SU-DHL-6 (cell line): ENCODE data around the gene IMMT.

ENCODE experiments used
- H2AFZ ChIP-seq: fragments of 200-600 bp; sonication (generic); 2 replicates; pipeline ENCODE4 v1.6.1; 2014; ENCODE audit warnings: low read depth, mild to moderate bottlenecking, moderate library complexity, mixed read lengths, antibody characterized with exemption, low read length; ENCODE audit not compliant: severe bottlenecking
- H3F3A ChIP-seq: fragments of 200-600 bp; shearing (Covaris generic); 2 replicates; pipeline ENCODE4 v1.6.0; 2016; ENCODE audit warnings: antibody characterized with exemption, mild to moderate bottlenecking; ENCODE audit not compliant: insufficient read depth
- H3K27ac ChIP-seq: fragments of 200-600 bp; sonication (generic); 2 replicates; pipeline ENCODE4 v1.5.1; 2016; ENCODE audit warnings: low read depth, mild to moderate bottlenecking, low read length, moderate library complexity, mixed read lengths
- H3K27me3 ChIP-seq: fragments of 200-600 bp; sonication (generic), shearing (Covaris generic); 2 replicates; pipeline ENCODE4 v1.6.0; 2014; ENCODE audit warnings: mild to moderate bottlenecking, low read length
- H3K36me3 ChIP-seq: fragments of 200-600 bp; sonication (generic); 2 replicates; pipeline ENCODE4 v1.6.1; 2014; ENCODE audit warnings: mild to moderate bottlenecking, low read length, mixed read lengths
- H3K4me2 ChIP-seq: fragments of 300-600, 200-600 bp; shearing (Covaris generic), sonication (generic); 2 replicates; pipeline ENCODE4 v1.6.0; 2014; ENCODE audit warnings: low read length, low read depth, mild to moderate bottlenecking; ENCODE audit not compliant: poor library complexity, severe bottlenecking
- H3K4me3 ChIP-seq: fragments of 200-600 bp; sonication (generic); 2 replicates; pipeline ENCODE4 v1.5.1; 2014; ENCODE audit warnings: antibody characterized with exemption, low read length, mild to moderate bottlenecking, mixed read lengths; ENCODE audit not compliant: insufficient read depth, poor library complexity, severe bottlenecking
- H3K79me2 ChIP-seq: fragments of 200-600 bp; sonication (generic); 2 replicates; pipeline ENCODE4 v1.6.1; 2014; ENCODE audit warnings: mild to moderate bottlenecking, low read length, moderate library complexity; ENCODE audit not compliant: insufficient read depth
- H3K9ac ChIP-seq: fragments of 200-600 bp; sonication (generic); 2 replicates; pipeline ENCODE4 v1.7.0; 2014; ENCODE audit warnings: mild to moderate bottlenecking, low read length
- H3K9me2 ChIP-seq: fragments of 200-600 bp; sonication (generic); replicated peaks from 2 replicates; pipeline ENCODE4 v1.6.1; 2014; ENCODE audit warnings: low read length; ENCODE audit not compliant: insufficient read depth
- H3K9me3 ChIP-seq: fragments of 200-600 bp; sonication (generic); 2 replicates; pipeline ENCODE4 v1.6.1; 2014; ENCODE audit warnings: low read length, mixed read lengths; ENCODE audit not compliant: insufficient read depth
- H4K20me1 ChIP-seq: fragments of 200-600 bp; sonication (generic); 2 replicates; pipeline ENCODE4 v1.6.1; 2014; ENCODE audit warnings: low read depth, mild to moderate bottlenecking, antibody characterized with exemption, low read length, moderate library complexity, mixed read lengths
- EZH2phosphoT487 ChIP-seq: fragments of 200-600 bp; sonication (generic), shearing (Covaris generic); conservative IDR thresholded peaks from 2 replicates; pipeline ENCODE4 v1.6.1; 2018; ENCODE audit warnings: mild to moderate bottlenecking, antibody characterized with exemption, low read length, moderate library complexity, mixed read lengths
- TF ChIP-seq, protein P1 (sequence below): fragments of 200-600 bp; sonication (generic); IDR thresholded peaks from one replicate; pipeline ENCODE4 v1.5.1; 2017; ENCODE audit warnings: antibody characterized with exemption, mild to moderate bottlenecking, low read length, moderate library complexity; ENCODE audit not compliant: insufficient read depth, poor library complexity, severe bottlenecking

IMMT gene

DNA sequence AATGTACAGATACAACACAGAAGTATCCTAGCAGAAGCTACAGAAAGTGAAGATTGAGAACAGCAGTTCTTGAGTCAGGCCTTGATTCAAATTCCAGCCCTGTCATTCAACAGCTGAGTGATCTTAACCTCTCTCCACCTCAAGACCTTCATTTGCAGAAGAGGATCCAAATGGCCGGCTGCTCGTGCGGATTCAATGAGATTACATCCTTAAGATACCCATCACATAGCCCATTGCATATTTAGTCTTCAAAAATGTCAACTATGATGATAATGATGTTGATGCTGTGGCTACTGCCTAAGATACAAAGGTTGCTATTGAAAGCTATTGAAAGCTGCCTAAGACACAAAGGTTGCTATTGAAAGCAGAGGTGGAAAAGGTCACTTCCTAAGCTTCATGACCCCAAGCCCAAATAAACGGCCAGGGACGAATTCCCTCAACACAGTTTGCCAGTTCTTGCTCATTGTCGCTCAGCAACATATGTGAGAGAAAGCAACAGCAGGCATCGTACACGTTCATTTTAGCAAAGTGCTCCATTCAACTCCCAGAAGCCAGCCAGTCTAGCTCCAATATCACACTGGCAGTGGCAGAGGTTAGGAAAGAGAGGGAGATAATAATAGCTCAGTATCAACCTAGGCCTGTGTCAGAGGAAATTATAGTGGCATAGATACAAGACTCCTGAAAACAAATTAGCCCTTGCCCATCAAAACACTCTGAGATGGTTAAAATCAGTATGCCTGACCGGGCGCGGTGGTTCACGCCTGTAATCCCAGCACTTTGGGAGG is 40.1 kb upstream of the IMMT start:
- Histone ChIP-seq H2AFZ (no peak overlapping the region), H3F3A (peaks cover 15% of the 10 kb centered on the region), H3K4me2 (no peak overlapping the region), H3K27ac (no peak overlapping the region), H4K20me1 (no peaks in the 10 kb centered on the region), H3K36me3 (no peaks in the 10 kb centered on the region), H3K79me2 (no peaks in the 10 kb centered on the region), H3K9me2 (no peaks in the 10 kb centered on the region), H3K9me3 (no peaks in the 10 kb centered on the region), H3K27me3 (no peaks in the 10 kb centered on the region), H3K4me3 (no peak overlapping the region), H3K9ac (no peak overlapping the region)
- no peak for TF ChIP-seq EZH2phosphoT487
- TF ChIP-seq, protein P1, sequence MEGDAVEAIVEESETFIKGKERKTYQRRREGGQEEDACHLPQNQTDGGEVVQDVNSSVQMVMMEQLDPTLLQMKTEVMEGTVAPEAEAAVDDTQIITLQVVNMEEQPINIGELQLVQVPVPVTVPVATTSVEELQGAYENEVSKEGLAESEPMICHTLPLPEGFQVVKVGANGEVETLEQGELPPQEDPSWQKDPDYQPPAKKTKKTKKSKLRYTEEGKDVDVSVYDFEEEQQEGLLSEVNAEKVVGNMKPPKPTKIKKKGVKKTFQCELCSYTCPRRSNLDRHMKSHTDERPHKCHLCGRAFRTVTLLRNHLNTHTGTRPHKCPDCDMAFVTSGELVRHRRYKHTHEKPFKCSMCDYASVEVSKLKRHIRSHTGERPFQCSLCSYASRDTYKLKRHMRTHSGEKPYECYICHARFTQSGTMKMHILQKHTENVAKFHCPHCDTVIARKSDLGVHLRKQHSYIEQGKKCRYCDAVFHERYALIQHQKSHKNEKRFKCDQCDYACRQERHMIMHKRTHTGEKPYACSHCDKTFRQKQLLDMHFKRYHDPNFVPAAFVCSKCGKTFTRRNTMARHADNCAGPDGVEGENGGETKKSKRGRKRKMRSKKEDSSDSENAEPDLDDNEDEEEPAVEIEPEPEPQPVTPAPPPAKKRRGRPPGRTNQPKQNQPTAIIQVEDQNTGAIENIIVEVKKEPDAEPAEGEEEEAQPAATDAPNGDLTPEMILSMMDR = no peak

DNA sequence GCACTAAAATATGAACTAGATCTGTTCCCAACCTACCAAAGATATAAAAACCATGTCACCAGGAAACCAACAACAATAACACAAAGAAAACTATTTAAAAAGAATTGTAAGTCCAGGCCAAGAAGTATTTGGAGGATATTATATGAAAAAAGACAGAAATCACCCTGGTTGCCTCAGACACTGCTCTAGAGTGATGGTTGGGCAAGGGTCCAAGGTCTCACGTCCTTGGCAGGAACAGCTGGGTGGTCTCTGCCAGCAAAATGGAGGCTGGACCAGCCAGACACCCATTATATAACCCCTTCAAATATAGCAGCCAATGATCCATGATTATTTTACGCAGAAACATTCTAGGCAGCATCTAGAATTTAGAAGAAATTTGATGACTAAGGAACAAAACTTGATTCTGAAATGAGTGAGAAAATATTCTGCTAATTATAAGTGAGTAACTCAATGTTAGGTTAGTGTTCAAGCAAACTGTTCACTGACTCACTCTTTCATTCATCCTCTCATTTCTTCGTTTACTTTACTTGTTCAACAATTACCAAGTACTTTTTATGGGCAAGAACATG is 39.4 kb upstream of the IMMT start:
- no peak for TF ChIP-seq EZH2phosphoT487
- TF ChIP-seq, protein P1 = no peak
- Histone ChIP-seq H3K9me2 (no peaks in the 10 kb centered on the region), H3K79me2 (no peaks in the 10 kb centered on the region)

DNA sequence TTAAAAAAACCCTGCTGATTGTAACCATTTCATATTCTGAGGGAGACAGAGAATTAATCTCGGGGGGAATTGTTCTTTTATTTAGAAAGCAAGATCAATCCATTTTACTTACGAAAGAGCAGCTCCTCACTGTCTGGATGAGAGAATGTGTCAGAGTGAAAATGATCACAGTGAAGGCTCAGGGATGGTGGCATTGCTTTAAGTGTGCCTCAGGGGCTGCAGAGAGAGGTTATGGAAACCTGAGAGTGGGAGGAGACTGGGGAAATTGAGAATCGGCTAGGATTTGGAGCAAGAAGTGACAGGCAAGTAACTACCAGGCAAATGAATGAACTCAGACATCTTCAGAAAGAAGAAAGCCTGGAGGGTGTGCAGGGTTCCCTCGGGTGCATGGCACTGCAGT is 38.2 kb upstream of the IMMT start:
- Histone ChIP-seq H3F3A (peaks cover 6% of the 10 kb centered on the region; the same call in 1 of the 2 replicates), H3K4me2 (no peak overlapping the region), H3K79me2 (no peaks in the 10 kb centered on the region), H3K9ac (no peak overlapping the region), H3K36me3 (no peaks in the 10 kb centered on the region), H2AFZ (no peak overlapping the region), H3K27me3 (no peaks in the 10 kb centered on the region), H3K9me2 (no peaks in the 10 kb centered on the region), H3K4me3 (no peak overlapping the region), H4K20me1 (no peaks in the 10 kb centered on the region), H3K9me3 (no peaks in the 10 kb centered on the region), H3K27ac (no peak overlapping the region)
- TF ChIP-seq, protein P1 = no peak
- no peak for TF ChIP-seq EZH2phosphoT487

More for the DNA sequence above, 39.4 kb upstream of the IMMT start:
- Histone ChIP-seq H3K27ac (no peak overlapping the region), H2AFZ (no peak overlapping the region), H3F3A (peaks cover 15% of the 10 kb centered on the region), H4K20me1 (no peaks in the 10 kb centered on the region), H3K36me3 (no peaks in the 10 kb centered on the region), H3K4me2 (no peak overlapping the region), H3K4me3 (no peak overlapping the region), H3K9ac (no peak overlapping the region), H3K9me3 (no peaks in the 10 kb centered on the region), H3K27me3 (no peaks in the 10 kb centered on the region)
